ENCODE measurements around the gene HNRNPL.
A peak's percentile ranks its signal among the peaks of the same experiment; 100 is the strongest.
"Not testable (repeated sequence)": the region's sequence is repeated elsewhere in the genome, so short reads cannot be mapped to it uniquely, and the experiment has no call there.

HNRNPL gene

DNA sequence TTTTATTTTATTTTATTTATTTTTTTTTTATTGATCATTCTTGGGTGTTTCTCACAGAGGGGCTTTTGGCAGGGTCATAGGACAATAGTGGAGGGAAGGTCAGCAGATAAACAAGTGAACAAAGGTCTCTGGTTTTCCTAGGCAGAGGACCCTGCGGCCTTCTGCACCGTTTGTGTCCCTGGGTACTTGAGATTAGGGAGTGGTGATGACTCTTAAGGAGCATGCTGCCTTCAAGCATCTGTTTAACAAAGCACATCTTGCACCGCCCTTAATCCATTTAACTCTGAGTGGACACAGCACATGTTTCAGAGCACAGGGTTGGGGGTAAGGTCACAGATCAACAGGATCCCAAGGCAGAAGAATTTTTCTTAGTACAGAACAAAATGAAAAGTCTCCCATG is 5.2 kb upstream of the HNRNPL start:
- H3K27ac ChIP-seq (ENCODE audit: low read depth, low read length); H3K27me3 ChIP-seq (ENCODE audit: control insufficient read depth in 1 of 2, insufficient read depth in 2 of 2, low read length in 2 of 2); H3K36me3 ChIP-seq (ENCODE audit: control insufficient read depth in 1 of 2, insufficient read depth in 2 of 2, low read length in 2 of 2); H3K9ac ChIP-seq (ENCODE audit: low read depth in 1 of 2, low read length in 2 of 2); H3K9me3 ChIP-seq (ENCODE audit: control insufficient read depth in 1 of 2, low read length in 2 of 2); H3K4me3 ChIP-seq (ENCODE audit: low read depth in 1 of 2, low read length in 2 of 2): not testable (repeated sequence)
- peaks cover 10 to 26% of the 10 kb centered on the region in 2 donors for H3K4me1 ChIP-seq (ENCODE audit: control insufficient read depth in 1 of 2, insufficient read depth in 2 of 2, low read length in 2 of 2)

- Histone ChIP-seq H3K4me1 (ENCODE audit: control insufficient read depth in 1 of 2, insufficient read depth in 2 of 2, low read length in 2 of 2) (peaks cover 17 to 35% of the 10 kb centered on the region in 2 donors), H3K27ac (ENCODE audit: low read depth, low read length) (no peak overlapping the region), H3K36me3 (ENCODE audit: control insufficient read depth in 1 of 2, insufficient read depth in 2 of 2, low read length in 2 of 2) (peaks cover 0 to 5% of the 10 kb centered on the region in 2 donors), H3K9ac (ENCODE audit: low read depth in 1 of 2, low read length in 2 of 2) (peak overlapping the region in 1 of 2 donors; percentile 88), H3K27me3 (ENCODE audit: control insufficient read depth in 1 of 2, insufficient read depth in 2 of 2, low read length in 2 of 2) (no peaks in the 10 kb centered on the region), H3K4me3 (ENCODE audit: low read depth in 1 of 2, low read length in 2 of 2) (peak overlapping the region in 1 of 2 donors; percentile 76), H3K9me3 (ENCODE audit: control insufficient read depth in 1 of 2, low read length in 2 of 2) (no peaks in the 10 kb centered on the region)
Observed at GRCh38 chr19:38853214-38853613, 3.4 kb upstream of the HNRNPL start.

GRCh38 chr19:38852231-38853044 is 2.7 kb upstream of the HNRNPL start:
- Histone ChIP-seq H3K36me3 (ENCODE audit: control insufficient read depth in 1 of 2, insufficient read depth in 2 of 2, low read length in 2 of 2) (peaks cover 5 to 8% of the 10 kb centered on the region in 2 donors), H3K27me3 (ENCODE audit: control insufficient read depth in 1 of 2, insufficient read depth in 2 of 2, low read length in 2 of 2) (no peaks in the 10 kb centered on the region), H3K27ac (ENCODE audit: low read depth, low read length) (peak overlapping the region; percentile 98), H3K9me3 (ENCODE audit: control insufficient read depth in 1 of 2, low read length in 2 of 2) (no peaks in the 10 kb centered on the region), H3K4me3 (ENCODE audit: low read depth in 1 of 2, low read length in 2 of 2) (peak overlapping the region; percentile 76 to 87), H3K9ac (ENCODE audit: low read depth in 1 of 2, low read length in 2 of 2) (peak overlapping the region; percentile 86 to 88), H3K4me1 (ENCODE audit: control insufficient read depth in 1 of 2, insufficient read depth in 2 of 2, low read length in 2 of 2) (peaks cover 19 to 37% of the 10 kb centered on the region in 2 donors)

DNA sequence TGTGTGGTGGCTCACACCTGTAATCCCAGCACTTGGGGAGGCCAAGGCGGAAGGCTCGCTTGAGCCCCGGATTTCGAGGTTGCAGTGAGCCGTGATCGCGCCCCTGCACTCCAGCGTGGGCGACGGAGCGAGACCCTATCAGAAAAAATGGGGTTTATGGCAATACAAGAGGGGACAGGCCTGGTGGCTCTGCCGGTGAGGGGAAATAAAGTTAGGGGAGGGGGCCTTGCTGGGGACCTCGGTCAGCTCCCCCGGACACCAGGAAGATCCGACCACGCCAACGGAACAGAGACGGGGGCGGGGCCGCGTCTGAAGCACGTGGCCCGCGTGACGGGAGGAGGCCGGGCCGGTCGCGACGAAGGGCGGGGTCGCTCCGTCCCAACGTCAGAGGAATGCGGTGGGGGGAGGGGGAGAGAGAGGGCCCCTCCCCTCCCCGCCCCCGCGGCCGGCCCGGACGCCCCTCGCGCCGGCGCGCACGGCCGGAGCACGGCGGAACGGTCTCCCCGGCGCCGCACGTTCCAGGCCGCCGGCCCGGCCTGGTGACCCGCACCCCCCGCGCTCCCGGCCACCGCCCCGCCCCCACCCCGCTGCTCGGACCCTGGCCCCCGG is 1.9 kb upstream of the HNRNPL start:
- Histone ChIP-seq H3K27me3 (ENCODE audit: control insufficient read depth in 1 of 2, insufficient read depth in 2 of 2, low read length in 2 of 2) (no peaks in the 10 kb centered on the region), H3K4me1 (ENCODE audit: control insufficient read depth in 1 of 2, insufficient read depth in 2 of 2, low read length in 2 of 2) (peaks cover 23 to 42% of the 10 kb centered on the region in 2 donors), H3K36me3 (ENCODE audit: control insufficient read depth in 1 of 2, insufficient read depth in 2 of 2, low read length in 2 of 2) (peaks cover 12% of the 10 kb centered on the region in 2 donors), H3K4me3 (ENCODE audit: low read depth in 1 of 2, low read length in 2 of 2) (peak overlapping the region; percentile 76 to 87), H3K9me3 (ENCODE audit: control insufficient read depth in 1 of 2, low read length in 2 of 2) (no peaks in the 10 kb centered on the region), H3K27ac (ENCODE audit: low read depth, low read length) (peak overlapping the region; percentile 98), H3K9ac (ENCODE audit: low read depth in 1 of 2, low read length in 2 of 2) (peak overlapping the region; percentile 96 to 99)

GRCh38 chr19:38850976-38851621 is 1.3 kb upstream of the HNRNPL start:
- peak overlapping the region; percentile 76 to 86 for H3K4me3 ChIP-seq (ENCODE audit: low read depth in 1 of 2, low read length in 2 of 2)
- H3K27ac ChIP-seq (ENCODE audit: low read depth, low read length), result peak overlapping the region; percentile 98
- H3K4me1 ChIP-seq (ENCODE audit: control insufficient read depth in 1 of 2, insufficient read depth in 2 of 2, low read length in 2 of 2), result peaks cover 23 to 42% of the 10 kb centered on the region in 2 donors
- peak overlapping the region; percentile 96 to 99 for H3K9ac ChIP-seq (ENCODE audit: low read depth in 1 of 2, low read length in 2 of 2)
- no peaks in the 10 kb centered on the region for H3K27me3 ChIP-seq (ENCODE audit: control insufficient read depth in 1 of 2, insufficient read depth in 2 of 2, low read length in 2 of 2)
- no peaks in the 10 kb centered on the region for H3K9me3 ChIP-seq (ENCODE audit: control insufficient read depth in 1 of 2, low read length in 2 of 2)
- H3K36me3 ChIP-seq (ENCODE audit: control insufficient read depth in 1 of 2, insufficient read depth in 2 of 2, low read length in 2 of 2), result peaks cover 16 to 18% of the 10 kb centered on the region in 2 donors

GRCh38 chr19:38850436-38850975 is 720 bp upstream of the HNRNPL start:
- H3K4me1 ChIP-seq (ENCODE audit: control insufficient read depth in 1 of 2, insufficient read depth in 2 of 2, low read length in 2 of 2), result peaks cover 23 to 42% of the 10 kb centered on the region in 2 donors
- peak overlapping the region; percentile 96 to 99 for H3K9ac ChIP-seq (ENCODE audit: low read depth in 1 of 2, low read length in 2 of 2)
- H3K4me3 ChIP-seq (ENCODE audit: low read depth in 1 of 2, low read length in 2 of 2), result peak overlapping the region; percentile 76 to 86
- H3K36me3 ChIP-seq (ENCODE audit: control insufficient read depth in 1 of 2, insufficient read depth in 2 of 2, low read length in 2 of 2), result peaks cover 22 to 24% of the 10 kb centered on the region in 2 donors
- no peaks in the 10 kb centered on the region for H3K9me3 ChIP-seq (ENCODE audit: control insufficient read depth in 1 of 2, low read length in 2 of 2)
- no peaks in the 10 kb centered on the region for H3K27me3 ChIP-seq (ENCODE audit: control insufficient read depth in 1 of 2, insufficient read depth in 2 of 2, low read length in 2 of 2)
- peak overlapping the region; percentile 98 for H3K27ac ChIP-seq (ENCODE audit: low read depth, low read length)

DNA sequence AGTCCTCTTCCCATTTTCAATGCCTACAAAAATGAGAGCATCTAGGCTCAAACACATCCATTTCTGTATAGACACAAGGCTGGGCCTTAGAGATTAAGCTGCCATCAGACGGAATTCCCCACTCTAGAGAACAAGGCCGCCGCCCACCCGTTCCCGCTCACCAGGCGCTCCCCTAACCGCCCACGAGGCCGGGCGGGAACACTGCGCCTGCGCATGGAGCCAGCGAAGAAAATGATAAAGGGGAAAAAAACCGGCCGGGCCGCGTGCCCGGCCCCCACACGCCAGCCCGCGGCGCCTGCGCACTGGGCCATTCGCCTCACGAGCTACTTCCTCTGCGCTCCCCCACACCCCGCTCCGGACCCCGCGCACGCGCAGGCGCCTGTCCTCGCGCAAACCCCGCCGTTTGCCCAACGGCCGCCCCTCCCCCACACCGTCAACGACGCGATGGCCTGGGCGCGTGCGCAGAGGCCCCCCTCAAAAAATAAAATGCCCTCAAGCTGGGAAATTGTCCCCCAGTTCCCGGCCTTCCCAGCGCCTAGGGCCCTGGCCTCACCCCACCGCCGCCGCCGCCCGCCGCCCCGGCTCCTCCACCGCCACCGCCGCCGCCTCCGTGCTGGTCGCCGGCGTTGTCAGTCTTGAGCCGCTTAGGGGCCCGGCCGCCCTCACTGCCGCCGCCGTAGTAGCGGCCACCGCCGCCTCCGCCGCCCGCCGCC is 483 bp downstream of the HNRNPL start:
- Histone ChIP-seq H3K27ac (ENCODE audit: low read depth, low read length) (peak overlapping the region; percentile 100), H3K27me3 (ENCODE audit: control insufficient read depth in 1 of 2, insufficient read depth in 2 of 2, low read length in 2 of 2) (no peaks in the 10 kb centered on the region), H3K4me3 (ENCODE audit: low read depth in 1 of 2, low read length in 2 of 2) (peak overlapping the region; percentile 81 to 95), H3K9ac (ENCODE audit: low read depth in 1 of 2, low read length in 2 of 2) (peak overlapping the region; percentile 74 to 85), H3K36me3 (ENCODE audit: control insufficient read depth in 1 of 2, insufficient read depth in 2 of 2, low read length in 2 of 2) (peaks cover 29 to 36% of the 10 kb centered on the region in 2 donors), H3K9me3 (ENCODE audit: control insufficient read depth in 1 of 2, low read length in 2 of 2) (no peaks in the 10 kb centered on the region), H3K4me1 (ENCODE audit: control insufficient read depth in 1 of 2, insufficient read depth in 2 of 2, low read length in 2 of 2) (peaks cover 23 to 42% of the 10 kb centered on the region in 2 donors)

- H3K9ac ChIP-seq (ENCODE audit: low read depth in 1 of 2, low read length in 2 of 2), result peak overlapping the region; percentile 74 to 85
- H3K4me1 ChIP-seq (ENCODE audit: control insufficient read depth in 1 of 2, insufficient read depth in 2 of 2, low read length in 2 of 2), result peaks cover 23 to 43% of the 10 kb centered on the region in 2 donors
- no peaks in the 10 kb centered on the region for H3K27me3 ChIP-seq (ENCODE audit: control insufficient read depth in 1 of 2, insufficient read depth in 2 of 2, low read length in 2 of 2)
- peaks cover 36 to 44% of the 10 kb centered on the region in 2 donors for H3K36me3 ChIP-seq (ENCODE audit: control insufficient read depth in 1 of 2, insufficient read depth in 2 of 2, low read length in 2 of 2)
- peak overlapping the region; percentile 100 for H3K27ac ChIP-seq (ENCODE audit: low read depth, low read length)
- H3K4me3 ChIP-seq (ENCODE audit: low read depth in 1 of 2, low read length in 2 of 2), result peak overlapping the region; percentile 81 to 95
- no peaks in the 10 kb centered on the region for H3K9me3 ChIP-seq (ENCODE audit: control insufficient read depth in 1 of 2, low read length in 2 of 2)
Observed at GRCh38 chr19:38848299-38849146, 1.3 kb downstream of the HNRNPL start.

DNA sequence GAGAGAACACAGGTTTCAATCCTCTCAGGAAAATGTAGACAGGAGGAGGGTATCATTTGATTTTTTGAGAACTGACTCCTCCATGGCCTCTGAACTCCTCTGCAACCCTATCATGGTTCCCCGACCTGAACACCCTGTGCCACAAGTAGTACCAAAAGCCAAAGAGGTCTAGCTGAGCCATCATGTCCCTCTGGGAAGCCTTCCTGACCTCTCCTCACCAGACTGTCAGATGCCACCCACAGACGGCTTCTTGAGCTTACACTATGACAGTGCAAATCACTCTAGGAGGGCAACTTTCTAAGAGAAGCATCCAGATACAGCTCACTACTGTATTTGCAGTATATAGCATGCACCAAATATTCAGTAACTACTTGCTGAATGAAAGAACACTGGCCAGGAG is 3.7 kb downstream of the HNRNPL start:
- Histone ChIP-seq H3K36me3 (ENCODE audit: control insufficient read depth in 1 of 2, insufficient read depth in 2 of 2, low read length in 2 of 2) (peaks cover 59 to 68% of the 10 kb centered on the region in 2 donors), H3K4me1 (ENCODE audit: control insufficient read depth in 1 of 2, insufficient read depth in 2 of 2, low read length in 2 of 2) (peaks cover 20 to 48% of the 10 kb centered on the region in 2 donors), H3K9ac (ENCODE audit: low read depth in 1 of 2, low read length in 2 of 2) (peak overlapping the region in 1 of 2 donors; percentile 18), H3K9me3 (ENCODE audit: control insufficient read depth in 1 of 2, low read length in 2 of 2) (no peaks in the 10 kb centered on the region), H3K4me3 (ENCODE audit: low read depth in 1 of 2, low read length in 2 of 2) (no peak overlapping the region), H3K27ac (ENCODE audit: low read depth, low read length) (no peak overlapping the region), H3K27me3 (ENCODE audit: control insufficient read depth in 1 of 2, insufficient read depth in 2 of 2, low read length in 2 of 2) (no peaks in the 10 kb centered on the region)
